Astrocyte (in vitro differentiated cells and primary cell): ENCODE measurements around the gene ARL6IP4.

Source experiments
- EZH2 ChIP-seq: IDR thresholded peaks from 2 replicates; pipeline ENCODE4 v1.6.1; 2012; ENCODE audit warnings: mild to moderate bottlenecking, low read length, inconsistent platforms; ENCODE audit not compliant: insufficient read depth
- TF ChIP-seq, protein P1 (sequence below): IDR thresholded peaks from 2 replicates; pipeline ENCODE4 v1.5.1; 2011; ENCODE audit warnings: low read depth, mild to moderate bottlenecking, inconsistent platforms, low read length, moderate library complexity; ENCODE audit not compliant: insufficient read depth

DNA sequence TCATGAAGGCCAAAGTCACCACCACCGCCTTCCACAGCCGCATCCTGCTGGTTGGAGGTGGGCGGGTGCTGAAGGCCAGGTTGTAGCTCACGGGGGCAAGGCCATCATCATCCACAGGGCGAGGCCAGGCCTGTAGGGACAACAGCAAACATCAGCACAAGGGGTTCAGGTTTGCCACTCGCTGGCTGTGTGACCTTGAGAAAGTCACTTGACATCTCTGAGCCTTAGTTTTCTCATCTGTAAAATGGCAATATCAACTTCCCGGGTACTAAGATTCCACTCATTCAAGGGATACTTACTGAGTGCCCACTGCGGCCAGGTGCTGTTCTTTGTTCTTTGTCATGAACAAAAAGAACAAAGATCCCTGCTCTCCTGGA is 20.3 kb upstream of the ARL6IP4 start:
- TF ChIP-seq, protein P1, sequence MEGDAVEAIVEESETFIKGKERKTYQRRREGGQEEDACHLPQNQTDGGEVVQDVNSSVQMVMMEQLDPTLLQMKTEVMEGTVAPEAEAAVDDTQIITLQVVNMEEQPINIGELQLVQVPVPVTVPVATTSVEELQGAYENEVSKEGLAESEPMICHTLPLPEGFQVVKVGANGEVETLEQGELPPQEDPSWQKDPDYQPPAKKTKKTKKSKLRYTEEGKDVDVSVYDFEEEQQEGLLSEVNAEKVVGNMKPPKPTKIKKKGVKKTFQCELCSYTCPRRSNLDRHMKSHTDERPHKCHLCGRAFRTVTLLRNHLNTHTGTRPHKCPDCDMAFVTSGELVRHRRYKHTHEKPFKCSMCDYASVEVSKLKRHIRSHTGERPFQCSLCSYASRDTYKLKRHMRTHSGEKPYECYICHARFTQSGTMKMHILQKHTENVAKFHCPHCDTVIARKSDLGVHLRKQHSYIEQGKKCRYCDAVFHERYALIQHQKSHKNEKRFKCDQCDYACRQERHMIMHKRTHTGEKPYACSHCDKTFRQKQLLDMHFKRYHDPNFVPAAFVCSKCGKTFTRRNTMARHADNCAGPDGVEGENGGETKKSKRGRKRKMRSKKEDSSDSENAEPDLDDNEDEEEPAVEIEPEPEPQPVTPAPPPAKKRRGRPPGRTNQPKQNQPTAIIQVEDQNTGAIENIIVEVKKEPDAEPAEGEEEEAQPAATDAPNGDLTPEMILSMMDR = no peak
- no peak for TF ChIP-seq EZH2
